ENCODE measurements around the gene USP24.

DNA sequence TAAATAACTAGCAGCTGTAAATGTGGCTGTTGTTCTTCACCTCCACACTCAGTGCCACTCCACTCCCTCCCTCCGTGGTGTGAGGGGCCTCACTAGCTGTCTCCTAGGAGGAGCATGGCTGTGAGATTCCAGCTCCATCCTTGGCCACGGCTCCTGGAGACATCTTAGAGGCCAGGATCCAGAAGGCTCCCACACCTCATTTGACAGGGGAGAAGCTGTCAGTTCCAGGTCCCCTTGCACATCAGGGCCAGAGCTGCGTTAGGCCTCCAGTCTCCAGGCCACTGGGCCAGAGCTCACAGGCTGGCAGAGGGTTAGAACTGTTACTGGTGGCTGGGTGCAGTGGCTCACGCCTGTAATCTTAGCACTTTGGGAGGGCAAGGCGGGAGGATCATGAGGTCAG is 160.8 kb downstream of the USP24 start:
- TF ChIP-seq CTCF (IDR thresholded peaks at IDR 0.05) = no peak
- TF ChIP-seq POLR2A (IDR thresholded peaks at IDR 0.05) = no peak
- no peak for TF ChIP-seq POLR2AphosphoS5 (IDR thresholded peaks at IDR 0.05; ENCODE audit: insufficient read depth in 1 of 2, low read depth in 1 of 2)
